Skeletal muscle satellite cell (primary cell): ENCODE data around the gene FAM163A.
"Not testable (repeated sequence)": the region's sequence is repeated elsewhere in the genome, so short reads cannot be mapped to it uniquely, and the experiment has no call there.

ENCODE experiments used
- H3K27me3 ChIP-seq: 2 replicates; pipeline ENCODE4 v1.7.0; 2013; ENCODE audit warnings: low read length; ENCODE audit not compliant: control insufficient read depth, insufficient read depth
- H3K36me3 ChIP-seq: 2 replicates; pipeline ENCODE4 v1.7.0; 2013; ENCODE audit warnings: mild to moderate bottlenecking, control low read depth, low read length; ENCODE audit not compliant: insufficient read depth
- H3K4me1 ChIP-seq: 2 replicates; pipeline ENCODE4 v1.7.0; 2013; ENCODE audit warnings: low read length; ENCODE audit not compliant: control insufficient read depth, insufficient read depth
- H3K4me2 ChIP-seq: 2 replicates; pipeline ENCODE4 v1.7.0; 2013; ENCODE audit warnings: mild to moderate bottlenecking, low read length
- H3K4me3 ChIP-seq: 2 replicates; pipeline ENCODE4 v1.7.0; 2013; ENCODE audit warnings: low read length
- H3K9ac ChIP-seq: 2 replicates; pipeline ENCODE4 v1.7.0; 2013; ENCODE audit warnings: mild to moderate bottlenecking, low read depth, low read length, moderate library complexity
- H3K9me3 ChIP-seq: replicated peaks from 2 replicates; pipeline ENCODE4 v1.7.0; 2013; ENCODE audit warnings: mild to moderate bottlenecking, control low read depth, low read length

Gene FAM163A

DNA sequence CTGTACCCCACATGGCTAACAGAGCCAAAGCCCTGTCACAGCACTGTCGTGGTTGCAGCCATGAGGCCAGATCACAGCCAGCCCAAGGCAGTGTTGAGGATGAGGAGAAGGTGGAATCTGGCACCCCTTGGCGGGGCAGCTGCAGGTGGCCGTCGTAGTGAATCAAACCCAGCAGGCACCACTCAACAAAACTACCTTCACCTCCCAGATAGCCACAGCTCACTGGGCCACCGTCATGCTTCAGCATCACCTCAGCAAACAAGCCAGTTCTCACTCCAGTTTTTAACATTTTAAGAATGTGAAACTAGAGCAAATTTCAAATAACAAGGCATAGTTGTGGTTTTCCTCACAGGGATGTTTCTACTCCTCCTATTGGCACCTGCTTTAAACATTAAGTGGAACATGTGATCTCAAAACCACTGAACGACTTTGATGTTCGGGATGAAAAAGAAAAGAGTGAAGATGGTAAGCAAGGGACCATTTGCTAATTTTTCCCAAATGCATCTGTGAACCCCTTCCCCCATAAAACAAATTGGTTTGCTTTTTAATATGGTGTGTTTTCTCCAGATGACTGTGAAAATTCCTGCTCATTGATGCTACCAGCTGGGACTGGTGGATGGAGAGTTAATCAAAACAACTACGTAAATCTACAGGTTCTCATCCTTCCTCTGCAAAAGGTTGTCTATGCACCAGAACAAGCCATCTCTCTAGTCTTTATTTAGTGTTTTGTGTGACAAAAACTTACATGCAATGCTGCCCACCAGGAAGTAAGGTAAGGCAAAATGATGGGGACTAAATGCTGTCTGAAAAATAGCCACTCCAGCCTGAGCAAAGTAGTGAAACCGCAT is 89.0 kb downstream of the FAM163A start:
- Histone ChIP-seq H3K27me3 (peaks cover 15% of the 10 kb centered on the region), H3K36me3 (no peaks in the 10 kb centered on the region), H3K4me2 (no peak overlapping the region), H3K9ac (no peak overlapping the region), H3K4me1 (no peaks in the 10 kb centered on the region), H3K4me3 (no peak overlapping the region), H3K9me3 (no peaks in the 10 kb centered on the region)

DNA sequence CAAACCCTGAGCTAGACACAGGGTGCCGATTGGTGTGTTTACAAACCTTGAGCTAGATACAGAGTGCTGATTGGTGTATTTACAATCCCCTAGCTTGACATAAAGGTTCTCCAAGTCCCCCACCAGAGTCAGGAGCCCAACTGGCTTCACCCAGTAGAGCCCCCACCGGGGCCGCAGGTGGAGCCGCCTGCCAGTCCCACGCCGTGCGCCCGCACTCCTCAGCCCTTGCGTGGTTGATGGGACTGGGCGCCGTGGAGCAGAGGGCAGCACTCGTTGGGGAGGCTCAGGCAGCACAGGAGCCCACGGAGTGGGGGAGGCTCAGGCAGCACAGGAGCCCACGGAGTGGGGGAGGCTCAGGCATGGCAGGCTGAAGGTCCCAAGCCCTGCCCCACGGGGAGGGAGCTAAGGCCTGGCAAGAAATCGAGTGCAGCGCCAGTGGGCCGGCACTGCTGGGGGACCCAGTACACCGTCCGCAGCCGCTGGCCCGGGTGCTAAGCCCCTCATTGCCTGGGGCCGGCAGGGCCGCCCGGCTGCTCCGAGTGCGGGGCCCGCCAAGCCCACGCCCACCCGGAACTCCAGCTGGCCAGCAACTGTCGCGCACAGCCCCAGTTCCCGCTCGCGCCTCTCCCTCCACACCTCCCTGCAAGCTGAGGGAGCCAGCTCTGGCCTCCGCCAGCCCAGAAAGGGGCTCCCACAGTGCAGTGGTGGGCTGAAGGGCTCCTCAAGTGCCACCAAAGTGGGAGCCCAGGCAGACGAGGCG is 93.8 kb downstream of the FAM163A start:
- H3K4me2 ChIP-seq, H3K36me3 ChIP-seq, H3K4me1 ChIP-seq, H3K4me3 ChIP-seq, H3K9me3 ChIP-seq, H3K27me3 ChIP-seq, H3K9ac ChIP-seq: not testable (repeated sequence)

GRCh38 chr1:179840107-179840506 is 97.0 kb downstream of the FAM163A start:
- Histone ChIP-seq H3K4me2 (no peak overlapping the region), H3K4me1 (no peaks in the 10 kb centered on the region), H3K4me3 (no peak overlapping the region), H3K36me3 (peaks cover 17% of the 10 kb centered on the region), H3K27me3 (no peaks in the 10 kb centered on the region), H3K9ac (no peak overlapping the region), H3K9me3 (no peaks in the 10 kb centered on the region)

DNA sequence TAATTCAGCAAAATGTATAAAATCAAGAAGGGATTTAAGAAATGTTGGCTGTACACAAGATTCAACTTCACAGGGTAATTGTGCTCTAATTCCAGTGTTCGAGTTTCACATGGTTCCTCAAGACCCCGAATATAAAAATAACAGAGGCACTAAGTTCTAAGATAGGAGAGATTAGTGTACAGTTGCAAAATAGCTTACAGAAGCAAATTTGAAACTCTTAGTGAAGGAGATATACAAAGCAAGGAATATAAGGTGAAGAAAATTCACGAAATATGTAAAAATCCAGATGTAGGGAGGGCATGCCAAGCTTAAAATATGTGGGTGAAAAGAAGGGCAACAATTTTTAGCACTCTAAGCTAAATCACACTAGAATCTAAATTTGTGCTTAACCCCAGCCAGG is 105.1 kb downstream of the FAM163A start:
- no peak overlapping the region for H3K4me2 ChIP-seq
- peaks cover 67% of the 10 kb centered on the region for H3K36me3 ChIP-seq
- peaks cover 4% of the 10 kb centered on the region for H3K4me1 ChIP-seq
- no peak overlapping the region for H3K9ac ChIP-seq
- H3K4me3 ChIP-seq, result no peak overlapping the region
- no peaks in the 10 kb centered on the region for H3K9me3 ChIP-seq
- H3K27me3 ChIP-seq, result no peaks in the 10 kb centered on the region

GRCh38 chr1:179853102-179853501 is 110.0 kb downstream of the FAM163A start:
- Histone ChIP-seq H3K4me3 (no peak overlapping the region), H3K4me1 (peaks cover 4% of the 10 kb centered on the region), H3K9ac (no peak overlapping the region), H3K4me2 (no peak overlapping the region), H3K9me3 (no peaks in the 10 kb centered on the region), H3K27me3 (no peaks in the 10 kb centered on the region), H3K36me3 (peaks cover 45% of the 10 kb centered on the region)

GRCh38 chr1:179855831-179856230 is 112.7 kb downstream of the FAM163A start:
- H3K27me3 ChIP-seq, H3K4me3 ChIP-seq, H3K4me1 ChIP-seq, H3K9me3 ChIP-seq, H3K9ac ChIP-seq, H3K4me2 ChIP-seq: not testable (repeated sequence)
- peaks cover 29% of the 10 kb centered on the region for H3K36me3 ChIP-seq

DNA sequence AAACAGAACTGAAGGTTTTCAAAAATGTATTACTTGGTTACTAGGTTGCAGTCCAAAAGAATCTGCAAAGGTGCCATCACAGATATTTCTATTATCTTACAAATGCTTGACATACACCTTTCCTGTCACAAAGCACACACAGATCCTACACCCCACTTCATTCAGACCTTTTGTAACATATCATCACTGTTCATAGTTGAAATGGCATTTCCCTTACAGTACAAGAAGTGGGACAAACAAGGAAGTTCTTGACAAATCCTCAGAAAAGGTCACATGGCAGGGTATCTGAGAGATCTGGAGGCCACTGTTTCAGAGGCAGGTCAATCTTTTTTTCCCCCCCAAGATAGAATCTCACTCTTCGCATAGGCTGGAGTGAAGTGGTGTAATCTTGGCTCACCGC is 113.2 kb downstream of the FAM163A start:
- no peaks in the 10 kb centered on the region for H3K27me3 ChIP-seq
- no peak overlapping the region for H3K9ac ChIP-seq
- H3K4me2 ChIP-seq, result no peak overlapping the region
- peaks cover 31% of the 10 kb centered on the region for H3K36me3 ChIP-seq
- no peak overlapping the region for H3K4me3 ChIP-seq
- no peaks in the 10 kb centered on the region for H3K9me3 ChIP-seq
- H3K4me1 ChIP-seq, result no peaks in the 10 kb centered on the region

DNA sequence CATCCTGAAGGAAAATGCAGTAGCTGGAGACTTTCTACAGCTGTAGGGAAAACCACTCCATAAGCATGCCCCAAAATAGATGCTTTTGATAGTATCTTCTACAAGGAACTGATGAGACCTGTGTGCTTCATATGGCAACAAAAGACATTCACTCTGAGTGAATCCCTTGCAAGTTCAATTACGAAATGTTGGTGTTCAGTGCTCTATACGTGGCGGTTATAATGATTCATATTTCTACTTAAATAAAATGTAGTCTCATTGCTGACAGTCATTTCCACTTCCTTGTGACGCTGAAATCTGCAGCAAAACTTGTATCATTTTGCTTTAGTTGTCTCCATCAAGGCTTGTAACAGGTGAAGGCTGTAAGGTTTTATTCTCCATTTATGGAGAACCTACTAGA is 113.9 kb downstream of the FAM163A start:
- H3K4me3 ChIP-seq, result no peak overlapping the region
- H3K36me3 ChIP-seq, result peaks cover 32% of the 10 kb centered on the region
- no peaks in the 10 kb centered on the region for H3K4me1 ChIP-seq
- no peaks in the 10 kb centered on the region for H3K9me3 ChIP-seq
- H3K27me3 ChIP-seq, result no peaks in the 10 kb centered on the region
- H3K9ac ChIP-seq, result no peak overlapping the region
- no peak overlapping the region for H3K4me2 ChIP-seq

DNA sequence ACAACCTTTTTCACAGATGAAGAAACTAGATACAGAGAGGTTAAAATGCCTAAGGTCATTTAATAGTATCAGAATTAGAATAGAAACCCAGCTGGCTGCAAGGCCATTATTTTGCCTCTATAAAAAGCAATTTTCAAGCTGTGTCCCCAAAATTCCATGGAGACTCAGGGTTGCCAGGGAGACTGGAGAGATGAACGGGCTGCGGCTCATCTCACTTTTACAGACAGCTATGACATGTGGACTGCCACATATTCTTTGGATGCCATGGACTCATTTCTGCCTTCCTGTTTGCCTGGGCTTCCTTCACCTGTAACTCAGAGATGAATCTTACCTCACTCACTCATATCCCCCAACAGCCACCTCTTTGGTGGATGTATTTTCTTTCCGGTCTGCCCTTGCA is 117.6 kb downstream of the FAM163A start:
- H3K9ac ChIP-seq, result no peak overlapping the region
- H3K4me1 ChIP-seq, result no peaks in the 10 kb centered on the region
- no peak overlapping the region for H3K4me2 ChIP-seq
- no peaks in the 10 kb centered on the region for H3K27me3 ChIP-seq
- H3K9me3 ChIP-seq, result no peaks in the 10 kb centered on the region
- H3K4me3 ChIP-seq, result no peak overlapping the region
- peaks cover 63% of the 10 kb centered on the region for H3K36me3 ChIP-seq

DNA sequence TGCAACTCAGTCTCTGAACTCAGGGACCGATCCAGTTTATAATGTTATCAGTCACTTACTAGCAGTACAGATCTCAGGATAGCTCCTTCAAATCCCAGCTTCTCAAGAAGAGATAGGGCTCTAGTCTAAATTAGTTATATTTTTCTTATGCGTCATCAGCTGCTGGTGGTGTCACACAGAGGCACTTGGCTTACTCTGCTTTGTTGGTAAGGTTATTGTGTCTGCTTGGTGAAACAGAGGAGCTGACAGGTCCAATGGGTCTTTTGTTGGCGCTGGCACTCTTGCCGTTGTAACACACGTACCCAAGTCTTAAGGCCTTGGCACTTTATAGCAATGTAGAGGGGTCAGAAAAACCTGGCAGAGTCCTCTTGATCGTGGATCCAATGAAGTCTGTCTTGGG is 122.3 kb downstream of the FAM163A start:
- H3K4me3 ChIP-seq, result no peak overlapping the region
- no peaks in the 10 kb centered on the region for H3K27me3 ChIP-seq
- no peaks in the 10 kb centered on the region for H3K4me1 ChIP-seq
- no peaks in the 10 kb centered on the region for H3K9me3 ChIP-seq
- peaks cover 71% of the 10 kb centered on the region for H3K36me3 ChIP-seq
- H3K4me2 ChIP-seq, result no peak overlapping the region
- H3K9ac ChIP-seq, result no peak overlapping the region
